COLO829 (cell line): ENCODE measurements around the gene MORN2.

Experiments used
- DNase-seq: peaks from one replicate; pipeline ENCODE4 v3.0.0; 2012; ENCODE audit warnings: low spot score

Gene MORN2

DNA sequence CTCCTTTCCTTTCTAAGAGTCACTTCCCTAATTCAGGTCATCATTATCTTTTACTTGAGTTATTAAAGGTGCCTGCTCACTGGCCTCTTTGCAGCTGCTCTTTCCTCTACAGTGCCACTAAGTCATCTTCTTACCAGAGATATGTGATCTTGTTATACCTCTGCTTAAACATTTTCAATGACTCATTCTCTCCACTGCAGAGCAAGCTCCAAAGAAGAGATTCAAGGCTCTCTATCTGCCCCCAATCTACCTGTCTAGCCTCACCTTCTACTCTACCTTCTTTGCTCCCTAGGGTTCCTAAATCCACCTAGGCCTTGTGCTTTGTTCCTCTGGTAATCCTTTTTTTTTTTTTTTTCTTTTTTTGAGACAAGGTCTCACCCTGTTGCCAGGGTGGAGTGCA is 17.0 kb downstream of the MORN2 start:
- no peak for DNase-seq

DNA sequence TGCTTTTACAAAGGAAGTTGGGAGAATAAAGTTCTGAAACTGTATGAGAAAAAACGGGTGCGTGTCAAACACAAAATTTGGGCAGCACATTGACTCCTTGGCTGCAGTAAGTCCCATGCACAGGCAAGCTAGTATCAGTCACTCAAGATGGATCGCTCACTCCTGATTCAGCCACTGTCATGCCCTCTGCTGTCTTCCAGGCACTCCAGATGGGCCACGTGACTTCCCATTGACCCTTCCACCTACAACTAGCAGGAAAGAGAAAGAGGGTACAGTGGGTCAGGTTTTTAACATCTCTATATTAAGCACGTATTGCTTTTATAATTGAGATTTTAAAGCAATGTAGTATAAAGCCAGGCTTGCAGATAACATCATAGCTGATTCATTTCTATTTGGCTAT is 22.5 kb downstream of the MORN2 start:
- no peak for DNase-seq

DNA sequence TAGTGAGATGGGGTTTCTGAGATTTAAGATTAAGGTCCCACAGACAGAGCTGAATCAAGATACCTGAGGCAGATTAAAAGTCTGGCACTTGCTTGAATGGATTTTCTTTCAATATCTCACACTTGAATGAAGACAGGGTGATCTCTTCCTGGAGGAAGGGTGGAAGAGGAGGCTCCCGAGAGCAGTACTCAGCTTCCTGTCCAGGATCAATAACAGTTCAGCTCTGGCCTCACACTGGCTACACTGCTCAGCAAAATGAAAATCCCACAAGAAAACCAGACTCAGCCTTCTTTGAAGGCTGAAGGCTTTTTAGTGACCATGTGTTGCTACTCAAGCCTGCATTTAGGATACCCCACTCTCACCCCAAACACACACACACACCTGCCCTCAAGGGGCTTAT is 24.9 kb downstream of the MORN2 start:
- DNase-seq: no peak

DNA sequence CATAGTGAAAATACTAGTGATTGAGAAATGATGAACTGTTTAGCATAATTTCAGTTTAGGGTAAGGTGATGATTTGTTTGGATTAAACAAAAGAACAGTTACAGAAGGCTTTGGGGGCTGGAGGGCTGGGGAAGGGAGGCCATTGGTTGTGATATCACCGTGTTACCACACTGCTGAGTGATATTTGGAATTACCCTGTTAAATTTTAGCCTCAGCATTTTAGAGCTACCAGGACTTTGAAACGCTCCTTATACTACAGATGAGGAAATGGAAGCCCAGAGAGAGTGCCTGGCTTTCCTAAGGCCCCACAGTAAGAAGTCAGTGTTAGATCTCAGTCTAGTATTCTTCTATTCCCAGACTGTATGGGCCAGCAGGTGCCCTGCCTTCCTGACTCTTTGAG is 29.5 kb downstream of the MORN2 start:
- DNase-seq: no peak

DNA sequence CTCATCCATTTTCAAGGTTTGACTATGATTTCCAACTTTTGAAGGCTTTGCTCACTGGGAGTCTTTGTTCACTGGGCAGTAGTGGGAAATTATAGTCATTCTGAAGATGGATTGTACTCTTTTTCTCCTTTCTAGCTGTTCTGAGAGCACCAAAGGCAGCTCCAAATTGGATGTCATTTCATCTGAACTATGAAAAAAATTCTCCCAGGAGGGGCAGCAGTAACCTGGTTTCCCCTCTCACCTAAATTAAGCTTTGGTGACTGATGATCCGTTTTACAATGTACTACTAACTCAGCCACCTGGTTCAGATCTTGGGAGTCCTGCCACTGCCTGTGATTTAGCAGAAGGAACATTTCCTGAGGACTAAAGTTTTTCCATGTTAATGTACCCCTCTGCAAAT is 31.5 kb downstream of the MORN2 start:
- DNase-seq: no peak

DNA sequence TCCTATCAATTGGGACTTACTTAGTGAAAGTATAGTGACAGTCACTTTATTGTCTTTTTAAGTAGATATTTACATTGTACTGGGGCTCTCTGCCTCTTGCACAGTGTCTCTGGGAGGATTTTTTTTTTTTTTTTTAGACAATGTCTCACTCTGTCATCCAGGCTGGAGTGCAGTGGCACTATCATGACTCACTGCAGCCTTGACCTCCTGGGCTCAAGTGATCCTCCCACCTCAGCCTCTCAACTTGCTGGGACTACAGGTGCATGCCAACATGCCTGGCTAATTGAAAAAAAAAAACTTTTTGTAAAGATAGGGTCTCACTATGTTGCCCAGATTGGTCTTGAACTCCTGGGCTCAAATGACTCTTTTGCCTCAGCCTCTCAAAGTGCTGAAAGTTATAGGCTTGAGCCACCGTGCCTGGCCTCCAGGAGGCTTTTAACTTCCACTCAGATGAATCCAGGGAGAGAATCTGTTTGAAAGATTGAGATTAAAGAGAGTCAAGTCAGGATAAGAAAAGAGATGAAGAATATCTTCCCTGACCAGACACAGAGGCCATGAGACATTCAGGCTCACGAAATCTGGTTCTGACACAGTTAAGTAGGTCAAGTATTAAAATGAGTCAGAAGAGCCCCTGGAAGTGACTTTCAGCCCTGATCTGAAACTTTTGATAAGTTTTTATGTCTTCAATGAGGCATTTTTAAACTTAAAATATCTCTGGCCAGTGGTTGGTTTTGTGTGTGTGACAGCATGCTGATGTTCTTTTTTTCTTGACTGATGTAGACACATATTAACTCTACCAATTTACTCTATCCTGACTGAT is 32.2 kb downstream of the MORN2 start:
- DNase-seq: no peak

DNA sequence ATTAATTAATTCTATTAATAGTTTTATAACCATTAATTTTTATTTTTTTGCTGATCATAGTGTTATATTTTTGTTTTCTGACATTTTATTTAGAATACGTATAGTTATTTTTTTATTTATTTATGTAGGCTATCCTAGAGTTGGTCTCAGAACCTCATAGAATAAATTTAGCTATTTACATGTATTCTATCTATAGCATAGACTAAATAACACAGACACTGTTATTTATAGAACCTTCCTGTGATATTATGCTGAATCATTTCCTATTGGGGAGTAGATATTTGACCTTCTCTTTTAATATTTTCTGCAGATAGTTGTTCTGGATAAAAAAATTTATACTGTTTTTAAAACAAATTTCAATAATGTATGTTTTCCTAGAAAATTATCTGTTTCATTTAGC is 34.1 kb downstream of the MORN2 start:
- DNase-seq: no peak

DNA sequence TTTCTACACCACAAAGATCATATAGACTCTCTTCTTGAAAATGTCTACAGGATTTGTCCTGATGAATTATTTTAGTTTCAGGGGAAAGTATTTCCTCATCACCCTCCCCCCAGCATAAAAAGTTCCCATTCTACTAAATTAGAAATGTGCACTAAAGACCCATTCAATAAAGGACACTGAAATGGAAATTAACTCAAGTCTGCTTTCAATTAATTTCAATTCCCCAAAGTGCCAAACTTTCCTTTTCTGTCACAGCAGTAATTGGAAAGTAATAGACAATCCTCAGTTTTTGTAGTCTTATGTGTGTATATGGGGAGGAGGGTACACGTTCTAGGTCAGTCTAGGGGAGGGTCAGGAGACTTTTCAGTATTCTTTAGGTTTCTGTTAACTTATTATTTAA is 35.4 kb downstream of the MORN2 start:
- DNase-seq: no peak

DNA sequence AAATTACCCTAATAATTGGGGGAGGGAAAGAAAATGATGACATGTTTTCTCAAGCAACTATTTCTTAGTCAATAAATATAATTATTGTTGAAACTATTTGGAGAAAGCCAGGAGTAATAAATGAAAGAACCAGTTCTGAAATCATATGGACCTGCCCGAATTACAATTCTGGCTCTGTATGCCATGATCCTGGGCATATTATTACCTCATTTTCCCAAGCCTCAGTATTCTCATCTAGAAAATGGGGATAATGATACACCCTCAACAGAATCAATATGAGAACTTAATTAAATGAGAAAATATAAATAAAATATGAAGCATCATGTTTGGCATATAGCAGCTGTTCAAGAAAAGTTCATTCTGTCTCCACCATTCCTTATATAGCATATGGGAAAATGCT is 36.8 kb downstream of the MORN2 start:
- no peak for DNase-seq

DNA sequence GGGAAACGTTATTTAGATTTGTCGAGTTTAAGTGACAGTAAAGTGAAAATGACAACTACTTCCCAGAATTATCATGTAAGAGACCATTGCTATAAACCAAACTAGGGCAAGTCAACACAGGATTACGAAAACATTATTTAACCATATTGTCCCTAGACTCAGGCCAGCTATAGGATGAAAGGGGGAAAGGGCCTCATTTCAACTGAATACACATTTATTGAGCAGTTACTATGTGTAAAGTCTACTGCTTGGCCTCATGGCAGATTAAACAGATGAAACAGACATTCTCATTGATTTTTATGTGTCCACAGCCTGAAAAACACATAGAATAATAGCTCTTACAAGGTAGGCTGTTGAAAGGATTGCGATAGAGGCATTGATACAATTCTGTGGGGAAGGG is 46.6 kb downstream of the MORN2 start:
- DNase-seq: no peak

DNA sequence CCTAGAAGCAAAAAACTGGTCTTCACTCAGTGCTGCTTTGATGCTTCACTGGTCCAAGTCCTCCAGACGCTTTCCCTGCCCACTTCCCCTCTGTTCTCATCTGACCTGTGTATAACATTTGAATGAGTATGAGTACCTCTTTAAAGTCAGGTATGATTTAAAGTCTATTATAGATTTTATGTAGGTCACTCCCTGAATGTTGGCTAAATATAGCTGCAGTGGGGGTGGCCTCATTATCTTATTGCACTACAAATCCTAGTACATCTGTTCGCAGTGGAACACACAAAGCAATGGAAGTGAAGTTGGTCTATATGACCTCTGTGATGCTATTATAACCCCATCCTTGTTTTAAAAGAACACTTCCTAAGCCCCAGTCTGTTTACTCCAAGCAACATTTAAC is 47.1 kb downstream of the MORN2 start:
- no peak for DNase-seq

DNA sequence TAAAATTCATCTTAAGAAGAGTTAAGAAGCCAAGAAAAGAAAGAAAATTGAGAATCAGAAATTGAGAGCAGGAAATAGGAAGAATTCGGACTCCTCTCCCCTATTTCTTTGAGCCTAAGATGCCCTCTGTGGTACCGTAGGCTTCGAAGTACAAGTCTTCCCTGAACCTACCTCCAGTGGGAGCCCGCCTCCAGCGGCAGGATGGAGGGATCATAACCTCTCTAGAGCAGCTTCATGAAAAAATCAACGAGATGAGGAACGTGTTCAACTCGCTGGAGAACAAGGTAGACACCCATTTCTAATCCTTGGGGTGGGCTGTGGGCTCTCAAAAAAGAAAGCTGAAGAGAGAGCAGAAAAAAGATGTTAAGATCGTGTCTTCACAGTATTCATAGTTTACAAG is 50.2 kb downstream of the MORN2 start:
- no peak for DNase-seq

DNA sequence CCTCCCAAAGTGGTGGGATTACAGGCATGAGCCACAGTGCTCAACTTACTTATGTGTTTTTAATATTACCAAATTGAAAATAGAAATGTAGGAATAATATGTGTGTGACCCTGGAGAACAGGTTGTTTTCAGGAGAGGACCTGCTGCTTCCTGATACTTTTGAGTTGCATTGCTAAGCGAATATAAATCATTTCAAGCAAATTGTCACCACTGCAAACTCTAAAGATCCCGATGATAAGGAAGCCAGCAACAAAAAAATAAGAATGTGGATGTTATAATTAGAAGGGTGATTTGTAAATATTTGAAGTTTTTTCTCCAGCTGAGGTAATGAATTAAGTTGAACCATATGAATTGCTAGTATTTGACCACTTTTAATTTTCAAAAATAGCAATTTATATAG is 54.8 kb downstream of the MORN2 start:
- no peak for DNase-seq
